HT-29 (cell line): ENCODE measurements around the gene PCYOX1L. TPM values are rescaled to one million over a fixed set of nuclear protein-coding genes. Genes with fewer than 3 reads are reported as not detected.

Source experiments
- DNase-seq: peaks from one replicate; pipeline ENCODE4 v3.0.0-alpha.2; 2015; ENCODE audit warnings: low spot score
- total RNA-seq: library from RNA; depleted of rRNA; stranded (reverse); fragments of >200 nt; shearing (Covaris generic); gene quantifications from 2 replicates; pipeline ENCODE4 v1.2.3, GENCODE V29; 2014

PCYOX1L gene
- total RNA-seq, 1 experiment from 2014 or later, result 1.2 TPM

DNA sequence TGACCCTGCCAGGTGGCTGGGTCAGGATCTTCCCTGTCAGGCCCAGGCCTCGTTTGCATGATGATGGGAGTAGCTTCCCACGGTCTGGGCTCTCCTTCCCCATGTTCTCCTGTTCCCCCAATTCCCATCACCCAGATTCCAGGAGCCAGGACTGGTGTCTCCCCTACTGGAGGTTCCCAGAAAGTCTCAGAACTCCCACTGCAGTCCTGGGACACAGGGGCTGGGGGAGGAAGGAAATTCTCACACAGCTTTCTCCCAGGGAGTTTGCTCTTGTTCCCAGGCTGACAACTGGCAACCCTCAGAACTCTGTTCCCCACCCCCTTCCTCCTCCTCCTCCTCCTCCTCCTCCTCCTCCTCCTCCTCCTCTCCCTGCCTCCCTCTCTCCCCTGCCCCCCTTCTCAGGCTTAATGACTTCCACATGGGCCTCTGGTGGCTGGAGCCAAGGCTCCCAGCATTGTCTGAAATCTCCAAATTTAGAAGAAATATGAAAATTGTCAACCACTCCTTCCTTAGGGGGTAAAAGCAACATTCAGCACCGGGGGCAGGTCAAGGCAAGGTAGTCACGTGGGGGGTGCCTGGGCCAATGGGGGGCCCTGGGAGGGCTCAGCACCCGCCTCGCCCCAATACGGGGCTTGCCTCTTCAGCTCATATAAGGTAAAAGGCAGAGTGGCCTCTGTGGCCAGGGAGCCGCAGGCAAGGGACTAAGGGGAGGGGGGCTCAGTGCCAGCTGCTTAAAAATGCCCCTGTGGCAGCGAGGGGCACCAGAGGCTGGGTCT, 48.5 kb downstream of the PCYOX1L start:
- DNase-seq, result no peak

DNA sequence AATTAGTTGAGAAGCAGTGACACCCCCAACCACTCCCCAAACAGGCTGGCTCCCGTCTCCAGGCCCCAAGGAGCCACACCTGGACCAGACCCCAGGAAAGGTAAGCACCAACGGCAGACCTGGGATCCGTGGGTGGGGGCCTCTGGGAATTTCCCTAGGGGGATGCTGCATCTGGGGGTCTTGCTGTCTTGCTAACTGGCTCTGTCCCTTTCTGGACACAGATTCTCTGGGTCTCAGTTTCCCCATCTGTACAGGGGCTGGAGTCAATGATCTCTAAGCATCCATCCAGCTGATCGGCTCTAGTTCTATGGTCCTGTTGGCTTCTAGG, 49.1 kb downstream of the PCYOX1L start:
- DNase-seq, result no peak

- DNase-seq, result no peak
These were observed 49.7 kb downstream of the PCYOX1L start for GRCh38 chr5:149407323-149408251.

DNA sequence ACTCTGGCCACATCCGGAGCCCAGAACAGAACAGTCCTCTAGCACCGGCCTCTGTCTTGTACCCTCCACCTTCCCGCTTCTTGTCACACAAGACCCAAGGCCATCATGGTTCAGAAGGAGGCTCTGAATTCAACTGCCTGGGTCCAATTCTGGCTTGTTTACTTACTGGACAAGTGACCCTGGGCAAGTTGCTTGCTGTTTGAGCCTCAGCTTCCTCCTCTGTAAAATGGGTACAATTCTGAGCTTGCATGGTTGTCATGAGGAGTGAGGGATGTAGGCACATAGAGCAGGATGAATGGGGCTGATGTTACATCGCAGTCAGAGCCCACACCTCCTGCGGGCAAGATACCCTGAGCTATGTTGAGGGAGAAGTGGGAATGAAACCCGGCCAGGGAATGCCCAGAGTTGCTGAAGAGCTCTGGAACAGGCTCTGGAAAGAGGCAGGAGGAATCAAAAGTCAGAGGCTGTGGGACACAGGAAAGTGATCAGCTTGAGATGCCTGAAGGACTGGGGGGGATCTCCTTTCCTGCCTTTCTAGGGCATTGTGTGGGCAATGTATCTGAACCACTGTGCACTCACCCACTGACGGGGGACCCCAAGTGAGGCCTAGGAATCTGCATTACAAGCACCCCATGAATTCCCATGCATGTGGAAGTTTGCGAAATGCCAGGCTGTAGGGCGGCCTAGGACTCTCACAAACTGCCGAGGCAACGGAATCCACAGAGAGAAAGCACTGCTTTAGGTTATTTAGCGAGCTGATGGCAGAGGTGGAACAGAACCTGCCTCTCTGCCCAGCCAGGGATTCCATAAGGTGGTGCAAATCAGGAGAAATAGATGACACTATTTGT, 50.6 kb downstream of the PCYOX1L start:
- DNase-seq, result no peak

GRCh38 chr5:149409268-149409948, 51.6 kb downstream of the PCYOX1L start:
- DNase-seq, result no peak

DNA sequence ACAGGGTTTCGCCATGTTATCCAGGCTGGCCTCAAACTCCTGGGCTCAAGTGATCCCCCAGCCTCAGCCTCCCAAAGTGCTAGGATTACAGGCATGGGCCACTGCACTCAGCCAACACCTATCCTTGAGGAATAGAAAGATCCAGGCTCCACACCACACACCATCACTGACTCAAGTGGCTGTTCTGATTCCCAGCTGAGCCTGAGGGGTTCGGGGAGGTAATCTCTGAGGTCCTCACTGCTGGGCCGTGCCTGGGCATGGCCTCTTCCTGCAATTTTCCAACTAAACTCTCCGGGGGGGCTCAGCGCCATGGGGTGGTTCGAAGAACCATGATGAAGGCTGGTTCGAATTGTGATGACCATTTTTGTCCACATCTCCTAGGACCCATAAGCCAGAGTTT, 52.2 kb downstream of the PCYOX1L start:
- no peak for DNase-seq

DNA sequence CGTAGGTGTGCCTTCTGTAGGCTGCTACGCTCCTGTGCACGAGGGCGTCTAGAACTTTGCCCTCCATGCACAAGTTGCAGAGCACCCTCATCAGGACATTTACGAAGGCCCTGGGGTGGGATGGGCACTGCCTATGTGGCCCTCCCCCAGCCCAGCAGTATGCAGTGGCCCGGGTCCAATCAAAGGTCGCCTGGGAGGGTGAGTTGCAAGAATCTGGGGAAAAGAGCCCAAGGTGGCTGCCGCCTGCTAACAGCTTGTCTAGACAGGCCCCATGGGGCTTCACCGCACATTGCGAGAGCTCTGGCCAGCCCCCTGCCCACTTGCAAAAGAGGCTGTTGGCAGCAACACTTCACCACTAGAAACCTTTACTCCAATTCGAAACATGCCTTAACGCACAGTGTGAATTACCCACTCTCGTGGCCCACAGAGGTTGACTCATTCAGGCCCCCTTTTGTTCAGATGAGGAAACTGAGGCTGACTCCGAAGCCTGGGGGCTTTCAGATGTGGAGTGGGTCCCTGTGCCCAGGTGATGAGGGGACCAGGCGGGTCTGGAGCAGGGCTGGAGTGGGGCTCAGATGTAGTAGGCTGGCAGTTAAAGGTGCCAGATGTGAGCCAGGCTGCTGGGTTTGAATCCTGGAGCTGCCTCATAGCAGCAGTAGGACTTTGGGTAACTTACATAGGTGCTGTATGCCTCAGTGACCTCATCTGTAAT, 53.0 kb downstream of the PCYOX1L start:
- no peak for DNase-seq

GRCh38 chr5:149411738-149412519, 54.1 kb downstream of the PCYOX1L start:
- DNase-seq, result no peak

DNA sequence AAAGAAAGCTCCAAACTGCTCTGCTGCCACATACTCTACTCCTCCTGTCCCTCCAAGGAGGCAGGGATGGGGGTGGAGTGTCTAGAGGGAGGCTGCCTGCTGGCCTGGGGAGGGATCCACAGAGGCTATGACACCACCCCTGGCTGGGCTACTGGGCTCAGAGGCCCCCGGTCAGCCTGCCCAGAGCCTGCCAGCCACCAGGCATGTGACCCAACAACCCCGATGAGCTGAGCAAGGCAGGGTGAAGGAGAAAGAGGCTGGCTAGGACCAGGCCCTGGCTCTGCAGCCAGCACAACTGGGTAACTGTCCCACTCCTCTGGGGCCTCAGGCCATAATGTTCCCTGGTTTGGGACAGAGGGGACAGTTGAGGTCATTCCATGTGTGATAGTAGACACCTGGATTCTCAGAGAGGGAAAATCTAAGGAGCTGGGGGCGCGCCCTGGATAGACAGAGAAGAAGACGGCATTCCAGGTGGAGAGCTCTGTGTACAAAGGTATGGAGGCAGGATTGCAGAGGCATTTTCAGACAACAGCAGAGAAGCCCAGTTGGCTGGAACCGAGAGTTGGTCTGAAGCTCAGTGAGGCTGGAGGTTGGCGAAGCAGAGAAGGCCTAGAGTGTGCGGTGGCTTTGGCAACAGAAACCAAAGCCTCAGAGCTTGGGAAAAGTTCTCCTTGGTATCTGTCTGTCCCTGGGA, 55.1 kb downstream of the PCYOX1L start:
- DNase-seq, result no peak

GRCh38 chr5:149413477-149414210, 55.8 kb downstream of the PCYOX1L start:
- DNase-seq, result no peak

DNA sequence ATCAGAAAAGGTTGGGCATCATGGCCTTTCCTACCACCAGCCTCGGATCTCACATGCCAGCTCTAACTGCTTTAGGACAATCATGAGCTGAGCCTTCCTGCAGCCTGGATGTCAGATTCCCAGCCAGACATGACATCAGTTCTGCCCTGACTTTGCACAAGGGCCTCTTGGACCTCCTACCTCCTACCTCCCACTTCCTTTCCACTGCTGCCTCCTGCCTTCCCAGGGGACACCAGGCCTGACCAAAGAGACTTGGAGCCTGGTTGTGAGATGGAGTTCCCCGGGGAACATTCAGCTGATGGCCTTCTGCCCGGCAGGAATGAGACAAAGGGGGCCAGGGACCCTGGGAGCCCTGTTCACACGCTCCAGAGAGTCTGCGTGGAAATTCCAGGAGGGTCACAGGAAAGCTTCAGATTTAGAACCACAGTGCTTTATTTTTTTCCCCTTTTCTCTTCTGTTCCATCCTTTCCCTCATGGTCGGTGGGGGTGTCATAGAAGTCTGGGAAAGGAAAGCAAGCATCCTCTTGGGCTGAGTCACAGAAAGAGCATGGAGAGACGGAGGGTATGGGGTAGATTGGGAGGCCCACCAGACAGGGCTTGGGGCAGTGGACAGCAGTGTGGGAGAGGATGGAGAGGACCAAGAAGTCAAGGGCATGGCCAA, 56.7 kb downstream of the PCYOX1L start:
- no peak for DNase-seq

GRCh38 chr5:149415066-149415967, 57.5 kb downstream of the PCYOX1L start:
- DNase-seq, result no peak

- no peak for DNase-seq
These were observed 59.3 kb downstream of the PCYOX1L start for GRCh38 chr5:149416987-149417710.

- DNase-seq, result no peak
These were observed 60.0 kb downstream of the PCYOX1L start for GRCh38 chr5:149417711-149418368.

- no peak for DNase-seq
These were observed 61.2 kb downstream of the PCYOX1L start for GRCh38 chr5:149418910-149419531.
